ENCODE results near the gene KLHL35.

KLHL35 gene

GRCh38 chr11:75436806-75437205, 3.8 kb upstream of the KLHL35 start:
- TF ChIP-seq CTCF (conservative IDR thresholded peaks at IDR 0.05) = no peak
- H3K27ac ChIP-seq = no peak overlapping the region

GRCh38 chr11:75435571-75435925, 2.5 kb upstream of the KLHL35 start:
- no peak overlapping the region for H3K27ac ChIP-seq
- no peak for TF ChIP-seq CTCF (conservative IDR thresholded peaks at IDR 0.05)

GRCh38 chr11:75434886-75435570, 2.0 kb upstream of the KLHL35 start:
- TF ChIP-seq CTCF (conservative IDR thresholded peaks at IDR 0.05) = no peak
- no peak overlapping the region for H3K27ac ChIP-seq

GRCh38 chr11:75434051-75434450, 1.0 kb upstream of the KLHL35 start:
- H3K27ac ChIP-seq = no peak overlapping the region
- no peak for TF ChIP-seq CTCF (conservative IDR thresholded peaks at IDR 0.05)

GRCh38 chr11:75433443-75433842, 440 bp upstream of the KLHL35 start:
- TF ChIP-seq CTCF (conservative IDR thresholded peaks at IDR 0.05) = no peak
- no peak overlapping the region for H3K27ac ChIP-seq

GRCh38 chr11:75431533-75432525, 1.2 kb downstream of the KLHL35 start:
- H3K27ac ChIP-seq = peak overlapping the region; percentile 82; the same call in 1 of the 2 replicates
- TF ChIP-seq CTCF (conservative IDR thresholded peaks at IDR 0.05) = no peak

GRCh38 chr11:75430714-75431532, 2.1 kb downstream of the KLHL35 start:
- peak overlapping the region; percentile 82 for H3K27ac ChIP-seq
- no peak for TF ChIP-seq CTCF (conservative IDR thresholded peaks at IDR 0.05)
